Measurements from ENCODE around the gene VPS51.

The VPS51 gene

GRCh38 chr11:65159012-65159411, 63.0 kb downstream of the VPS51 start:
- Histone ChIP-seq H3K9ac (ENCODE audit: low read length) (no peak overlapping the region), H3K4me1 (ENCODE audit: insufficient read depth, low read length, severe bottlenecking) (peaks cover 8% of the 10 kb centered on the region), H3K27me3 (ENCODE audit: insufficient read depth, low read length) (no peaks in the 10 kb centered on the region), H3K79me2 (ENCODE audit: insufficient read depth, low read length) (no peaks in the 10 kb centered on the region), H3K4me3 (ENCODE audit: low read depth, low read length, poor library complexity, severe bottlenecking) (no peak overlapping the region), H3K4me2 (ENCODE audit: low read length) (no peak overlapping the region), H2AFZ (ENCODE audit: low read length) (no peak overlapping the region), H3F3A (ENCODE audit: insufficient read depth, low read length) (no peaks in the 10 kb centered on the region), H4K20me1 (ENCODE audit: insufficient read depth, low read length) (no peaks in the 10 kb centered on the region), H3K9me3 (ENCODE audit: low read length) (no peaks in the 10 kb centered on the region), H3K27ac (ENCODE audit: low read depth, low read length, poor library complexity, severe bottlenecking) (no peak overlapping the region), H3K36me3 (ENCODE audit: insufficient read depth, low read length) (no peaks in the 10 kb centered on the region), H3K9me2 (ENCODE audit: low read depth, low read length) (no peaks in the 10 kb centered on the region)
- TF ChIP-seq EZH2 (IDR thresholded peaks at IDR 0.05; ENCODE audit: borderline replicate concordance, low read length) (no peak), CTCF (IDR thresholded peaks at IDR 0.05; ENCODE audit: low read length) (no peak)

- H3K27ac ChIP-seq (ENCODE audit: low read depth, low read length, poor library complexity, severe bottlenecking): no peak overlapping the region
- H3K9me2 ChIP-seq (ENCODE audit: low read depth, low read length): no peaks in the 10 kb centered on the region
- H4K20me1 ChIP-seq (ENCODE audit: insufficient read depth, low read length): no peaks in the 10 kb centered on the region
- no peak overlapping the region for H3K9ac ChIP-seq (ENCODE audit: low read length)
- TF ChIP-seq CTCF (IDR thresholded peaks at IDR 0.05; ENCODE audit: low read length): no peak
- no peak for TF ChIP-seq EZH2 (IDR thresholded peaks at IDR 0.05; ENCODE audit: borderline replicate concordance, low read length)
- no peaks in the 10 kb centered on the region for H3K36me3 ChIP-seq (ENCODE audit: insufficient read depth, low read length)
- no peak overlapping the region for H3K4me3 ChIP-seq (ENCODE audit: low read depth, low read length, poor library complexity, severe bottlenecking)
- no peak overlapping the region for H2AFZ ChIP-seq (ENCODE audit: low read length)
- peaks cover 8% of the 10 kb centered on the region for H3K4me1 ChIP-seq (ENCODE audit: insufficient read depth, low read length, severe bottlenecking)
- H3K9me3 ChIP-seq (ENCODE audit: low read length): no peaks in the 10 kb centered on the region
- H3K79me2 ChIP-seq (ENCODE audit: insufficient read depth, low read length): no peaks in the 10 kb centered on the region
- H3K27me3 ChIP-seq (ENCODE audit: insufficient read depth, low read length): no peaks in the 10 kb centered on the region
- H3F3A ChIP-seq (ENCODE audit: insufficient read depth, low read length): no peaks in the 10 kb centered on the region
- H3K4me2 ChIP-seq (ENCODE audit: low read length): no peak overlapping the region
These were observed 64.6 kb downstream of the VPS51 start for GRCh38 chr11:65160643-65161042.
